HEK293T (cell line): ENCODE data around the gene CT83.

ENCODE experiments used
- ARNT ChIP-seq: fragments of 450-650 bp; IDR thresholded peaks from 2 replicates; pipeline ENCODE4 v1.6.1; 2017; ENCODE audit warnings: mild to moderate bottlenecking
- BHLHE40 ChIP-seq: fragments of 450-650 bp; IDR thresholded peaks from 2 replicates; pipeline ENCODE4 v1.6.1; 2016; ENCODE audit warnings: mild to moderate bottlenecking, moderate library complexity, borderline replicate concordance
- CTBP1 ChIP-seq: fragments of 450-650 bp; IDR thresholded peaks from 2 replicates; pipeline ENCODE4 v1.6.1; 2016; ENCODE audit warnings: borderline replicate concordance
- FOXK2 ChIP-seq: fragments of 450-650 bp; IDR thresholded peaks from 2 replicates; pipeline ENCODE4 v1.6.1; 2016; ENCODE audit warnings: mild to moderate bottlenecking
- FOXM1 ChIP-seq: fragments of 450-650 bp; IDR thresholded peaks from 2 replicates; pipeline ENCODE4 v1.6.1; 2017; ENCODE audit warnings: mild to moderate bottlenecking, borderline replicate concordance
- HDGF ChIP-seq: fragments of 450-650 bp; IDR thresholded peaks from 2 replicates; pipeline ENCODE4 v1.6.1; 2017; ENCODE audit warnings: antibody characterized with exemption, borderline replicate concordance
- L3MBTL2 ChIP-seq: fragments of 450-650 bp; conservative IDR thresholded peaks from 2 replicates; pipeline ENCODE4 v1.6.1; 2016; ENCODE audit warnings: mild to moderate bottlenecking
- NFRKB ChIP-seq: fragments of 450-650 bp; IDR thresholded peaks from 2 replicates; pipeline ENCODE4 v1.6.1; 2016; ENCODE audit warnings: mild to moderate bottlenecking, moderate library complexity
- SP1 ChIP-seq: fragments of 450-650 bp; IDR thresholded peaks from 2 replicates; pipeline ENCODE4 v1.6.1; 2017
- SUZ12 ChIP-seq: fragments of 450-650 bp; IDR thresholded peaks from 2 replicates; pipeline ENCODE4 v1.6.1; 2016; ENCODE audit warnings: mild to moderate bottlenecking
- TARDBP ChIP-seq: fragments of 450-650 bp; IDR thresholded peaks from 2 replicates; pipeline ENCODE4 v1.6.1; 2016
- ZNF384 ChIP-seq: fragments of 450-650 bp; IDR thresholded peaks from 2 replicates; pipeline ENCODE4 v1.6.1; 2016
- TF ChIP-seq, protein P1 (sequence below): fragments of 450-650 bp; IDR thresholded peaks from 2 replicates; pipeline ENCODE4 v1.6.1; 2016

- no peak for TF ChIP-seq ZNF384
- TF ChIP-seq BHLHE40, result no peak
- TF ChIP-seq FOXK2, result no peak
- TF ChIP-seq NFRKB, result no peak
- no peak for TF ChIP-seq TARDBP
- TF ChIP-seq SUZ12, result no peak
- TF ChIP-seq, protein P1, sequence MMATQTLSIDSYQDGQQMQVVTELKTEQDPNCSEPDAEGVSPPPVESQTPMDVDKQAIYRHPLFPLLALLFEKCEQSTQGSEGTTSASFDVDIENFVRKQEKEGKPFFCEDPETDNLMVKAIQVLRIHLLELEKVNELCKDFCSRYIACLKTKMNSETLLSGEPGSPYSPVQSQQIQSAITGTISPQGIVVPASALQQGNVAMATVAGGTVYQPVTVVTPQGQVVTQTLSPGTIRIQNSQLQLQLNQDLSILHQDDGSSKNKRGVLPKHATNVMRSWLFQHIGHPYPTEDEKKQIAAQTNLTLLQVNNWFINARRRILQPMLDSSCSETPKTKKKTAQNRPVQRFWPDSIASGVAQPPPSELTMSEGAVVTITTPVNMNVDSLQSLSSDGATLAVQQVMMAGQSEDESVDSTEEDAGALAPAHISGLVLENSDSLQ, result no peak
- no peak for TF ChIP-seq CTBP1
- no peak for TF ChIP-seq SP1
- no peak for TF ChIP-seq ARNT
- no peak for TF ChIP-seq FOXM1
- TF ChIP-seq HDGF, result no peak
- no peak for TF ChIP-seq L3MBTL2
These were observed 17.3 kb upstream of the CT83 start for GRCh38 chrX:116480059-116480458.
